22Rv1 (cell line): ENCODE measurements around the gene MTA1.

Experiments used
- ZFX ChIP-seq: fragments of 450-650 bp; IDR thresholded peaks from 2 replicates; pipeline ENCODE4 v1.6.1; 2017; ENCODE audit warnings: antibody characterized with exemption, borderline replicate concordance
- TF ChIP-seq, protein P1 (sequence below): fragments of 450-650 bp; IDR thresholded peaks from 2 replicates; pipeline ENCODE4 v1.5.1; 2017; ENCODE audit warnings: mild to moderate bottlenecking

DNA sequence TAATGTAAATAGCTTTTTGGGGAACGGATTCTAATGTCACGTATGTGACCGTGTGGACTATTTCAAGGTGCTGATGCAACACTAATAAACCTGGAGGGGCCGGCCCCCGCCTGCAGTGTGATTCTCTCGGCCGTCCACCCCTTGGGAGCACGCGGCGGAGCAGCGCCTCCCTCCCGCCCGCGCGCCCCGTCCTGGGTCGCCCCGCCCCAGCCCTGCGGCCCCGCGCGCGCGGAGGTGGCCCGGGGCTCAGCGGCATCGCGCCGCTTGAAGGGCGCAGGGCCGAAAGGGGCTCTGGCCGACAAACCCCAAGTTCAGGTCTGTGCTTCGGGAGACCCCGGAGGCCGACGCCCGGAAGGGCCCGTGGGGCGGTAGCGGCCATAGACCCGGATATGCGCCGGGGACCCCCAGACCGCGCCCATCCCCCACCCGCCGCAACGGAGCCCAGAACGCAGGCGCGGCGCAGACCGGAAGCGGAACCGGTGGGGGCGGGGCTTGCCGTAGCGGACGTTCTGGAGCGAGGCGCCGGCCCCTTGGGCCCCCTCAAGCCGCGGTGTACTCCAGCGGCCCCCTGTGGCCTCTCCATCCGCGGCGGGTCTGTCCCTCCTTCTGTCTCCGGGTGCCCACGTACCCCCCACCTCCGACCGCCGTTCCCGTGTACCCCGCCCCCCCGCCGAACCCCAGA, 21.4 kb upstream of the MTA1 start, which contains the start of gene TEX22:
- TF ChIP-seq, protein P1, sequence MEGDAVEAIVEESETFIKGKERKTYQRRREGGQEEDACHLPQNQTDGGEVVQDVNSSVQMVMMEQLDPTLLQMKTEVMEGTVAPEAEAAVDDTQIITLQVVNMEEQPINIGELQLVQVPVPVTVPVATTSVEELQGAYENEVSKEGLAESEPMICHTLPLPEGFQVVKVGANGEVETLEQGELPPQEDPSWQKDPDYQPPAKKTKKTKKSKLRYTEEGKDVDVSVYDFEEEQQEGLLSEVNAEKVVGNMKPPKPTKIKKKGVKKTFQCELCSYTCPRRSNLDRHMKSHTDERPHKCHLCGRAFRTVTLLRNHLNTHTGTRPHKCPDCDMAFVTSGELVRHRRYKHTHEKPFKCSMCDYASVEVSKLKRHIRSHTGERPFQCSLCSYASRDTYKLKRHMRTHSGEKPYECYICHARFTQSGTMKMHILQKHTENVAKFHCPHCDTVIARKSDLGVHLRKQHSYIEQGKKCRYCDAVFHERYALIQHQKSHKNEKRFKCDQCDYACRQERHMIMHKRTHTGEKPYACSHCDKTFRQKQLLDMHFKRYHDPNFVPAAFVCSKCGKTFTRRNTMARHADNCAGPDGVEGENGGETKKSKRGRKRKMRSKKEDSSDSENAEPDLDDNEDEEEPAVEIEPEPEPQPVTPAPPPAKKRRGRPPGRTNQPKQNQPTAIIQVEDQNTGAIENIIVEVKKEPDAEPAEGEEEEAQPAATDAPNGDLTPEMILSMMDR, result no peak
- no peak for TF ChIP-seq ZFX
